ENCODE data around the gene MCEMP1. TPM values are rescaled to one million over a fixed set of nuclear protein-coding genes. Genes with fewer than 3 reads are reported as not detected.
"Not testable (repeated sequence)": the region's sequence is repeated elsewhere in the genome, so short reads cannot be mapped to it uniquely, and the experiment has no call there.

MCEMP1 gene
- total RNA-seq, 1 donor from 2014 or later, result not detected

DNA sequence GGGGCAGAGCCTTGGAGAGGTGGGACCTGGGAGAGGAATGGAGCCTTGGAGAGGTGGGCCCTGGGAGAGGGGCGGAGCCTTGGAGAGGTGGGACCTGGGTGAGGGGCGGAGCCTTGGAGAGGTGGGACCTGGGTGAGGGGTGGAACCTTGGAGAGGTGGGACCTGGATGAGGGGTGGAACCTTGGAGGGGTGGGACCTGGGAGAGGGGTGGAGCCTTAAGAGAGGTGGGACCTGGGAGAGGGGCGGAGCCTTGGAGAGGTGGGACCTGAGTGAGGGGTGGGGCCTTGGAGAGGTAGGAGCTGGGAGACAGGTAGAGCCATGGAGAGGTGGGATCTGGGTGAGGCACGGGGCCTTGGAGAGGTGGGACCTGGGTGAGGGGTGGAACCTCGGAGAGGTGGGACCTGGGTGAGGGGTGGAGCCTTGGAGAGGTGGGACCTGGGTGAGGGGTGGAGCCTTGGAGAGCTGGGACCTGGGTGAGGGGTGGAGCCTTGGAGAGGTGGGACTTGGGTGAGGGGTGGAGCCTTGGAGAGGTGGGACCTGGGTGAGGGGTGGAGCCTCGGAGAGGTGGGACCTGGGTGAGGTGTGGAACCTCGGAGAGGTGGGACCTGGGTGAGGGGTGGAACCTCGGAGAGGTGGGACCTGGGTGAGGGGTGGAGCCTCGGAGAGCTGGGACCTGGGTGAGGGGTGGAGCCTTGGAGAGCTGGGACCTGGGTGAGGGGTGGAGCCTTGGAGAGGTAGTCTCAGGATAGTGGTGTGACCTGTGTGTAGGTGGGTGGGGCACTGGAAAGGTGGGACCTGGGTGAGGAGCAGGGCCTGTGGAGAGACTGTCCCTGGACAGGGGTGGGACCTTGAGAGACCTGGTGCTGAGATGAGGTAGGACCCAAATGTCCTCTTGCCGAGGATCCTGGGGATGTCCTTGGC lies 33.0 kb upstream of the MCEMP1 start:
- not testable (repeated sequence) for H3K9me3 ChIP-seq (ENCODE audit: control insufficient read depth in 3 of 3, low read length in 3 of 3); H3K4me3 ChIP-seq (ENCODE audit: low read length in 3 of 3); H3K36me3 ChIP-seq (ENCODE audit: control insufficient read depth in 3 of 3, insufficient read depth in 3 of 3, low read length in 3 of 3); H3K27ac ChIP-seq (ENCODE audit: low read depth, low read length); H3K4me1 ChIP-seq (ENCODE audit: control insufficient read depth in 3 of 3, insufficient read depth in 3 of 3, low read length in 3 of 3); H3K9ac ChIP-seq (ENCODE audit: low read depth in 1 of 3, low read length in 3 of 3)
- peaks cover 6 to 22% (median 13%) of the 10 kb centered on the region in 3 donors for H3K27me3 ChIP-seq (ENCODE audit: control insufficient read depth in 3 of 3, insufficient read depth in 3 of 3, low read length in 3 of 3)

DNA sequence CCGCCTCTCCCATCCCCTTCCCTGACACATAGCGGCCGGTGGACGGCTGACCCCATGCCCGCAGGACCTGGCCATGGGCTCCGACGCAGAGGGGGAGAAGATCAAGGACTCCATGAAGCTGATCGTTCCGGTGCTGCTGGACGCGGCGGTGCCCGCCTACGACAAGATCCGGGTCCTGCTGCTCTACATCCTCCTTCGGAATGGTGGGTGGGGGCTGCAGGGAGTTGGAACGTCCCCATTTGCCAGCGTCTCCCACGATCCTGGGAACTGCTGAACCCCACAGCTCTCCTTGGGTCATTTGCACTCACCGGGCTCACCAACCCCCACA lies 32.4 kb upstream of the MCEMP1 start:
- peaks cover 6 to 18% (median 10%) of the 10 kb centered on the region in 3 donors for H3K27me3 ChIP-seq (ENCODE audit: control insufficient read depth in 3 of 3, insufficient read depth in 3 of 3, low read length in 3 of 3)
- H3K9me3 ChIP-seq (ENCODE audit: control insufficient read depth in 3 of 3, low read length in 3 of 3), result no peaks in the 10 kb centered on the region

GRCh38 chr19:7645163-7645562 lies 31.7 kb upstream of the MCEMP1 start:
- H3K4me1 ChIP-seq (ENCODE audit: control insufficient read depth in 3 of 3, insufficient read depth in 3 of 3, low read length in 3 of 3), result no peaks in the 10 kb centered on the region
- H3K4me3 ChIP-seq (ENCODE audit: low read length in 3 of 3), result no peak overlapping the region
- H3K9ac ChIP-seq (ENCODE audit: low read depth in 1 of 3, low read length in 3 of 3), result no peak overlapping the region
- H3K36me3 ChIP-seq (ENCODE audit: control insufficient read depth in 3 of 3, insufficient read depth in 3 of 3, low read length in 3 of 3), result no peaks in the 10 kb centered on the region
- no peaks in the 10 kb centered on the region for H3K9me3 ChIP-seq (ENCODE audit: control insufficient read depth in 3 of 3, low read length in 3 of 3)
- H3K27ac ChIP-seq (ENCODE audit: low read depth, low read length), result no peak overlapping the region
- peaks cover 4 to 11% (median 6%) of the 10 kb centered on the region in 3 donors for H3K27me3 ChIP-seq (ENCODE audit: control insufficient read depth in 3 of 3, insufficient read depth in 3 of 3, low read length in 3 of 3)

More for the DNA sequence above, 32.4 kb upstream of the MCEMP1 start:
- Histone ChIP-seq H3K36me3 (ENCODE audit: control insufficient read depth in 3 of 3, insufficient read depth in 3 of 3, low read length in 3 of 3) (no peaks in the 10 kb centered on the region), H3K27ac (ENCODE audit: low read depth, low read length) (no peak overlapping the region), H3K4me3 (ENCODE audit: low read length in 3 of 3) (no peak overlapping the region), H3K9ac (ENCODE audit: low read depth in 1 of 3, low read length in 3 of 3) (no peak overlapping the region), H3K4me1 (ENCODE audit: control insufficient read depth in 3 of 3, insufficient read depth in 3 of 3, low read length in 3 of 3) (no peaks in the 10 kb centered on the region)

GRCh38 chr19:7645656-7646425 lies 31.0 kb upstream of the MCEMP1 start:
- Histone ChIP-seq H3K9me3 (ENCODE audit: control insufficient read depth in 3 of 3, low read length in 3 of 3) (no peaks in the 10 kb centered on the region), H3K36me3 (ENCODE audit: control insufficient read depth in 3 of 3, insufficient read depth in 3 of 3, low read length in 3 of 3) (no peaks in the 10 kb centered on the region), H3K27me3 (ENCODE audit: control insufficient read depth in 3 of 3, insufficient read depth in 3 of 3, low read length in 3 of 3) (peaks cover 0 to 9% (median 6%) of the 10 kb centered on the region in 3 donors), H3K27ac (ENCODE audit: low read depth, low read length) (no peak overlapping the region), H3K4me1 (ENCODE audit: control insufficient read depth in 3 of 3, insufficient read depth in 3 of 3, low read length in 3 of 3) (no peaks in the 10 kb centered on the region), H3K9ac (ENCODE audit: low read depth in 1 of 3, low read length in 3 of 3) (no peak overlapping the region), H3K4me3 (ENCODE audit: low read length in 3 of 3) (no peak overlapping the region)

- Histone ChIP-seq H3K27me3 (ENCODE audit: control insufficient read depth in 3 of 3, insufficient read depth in 3 of 3, low read length in 3 of 3) (peaks cover 0 to 9% (median 6%) of the 10 kb centered on the region in 3 donors), H3K36me3 (ENCODE audit: control insufficient read depth in 3 of 3, insufficient read depth in 3 of 3, low read length in 3 of 3) (no peaks in the 10 kb centered on the region), H3K9me3 (ENCODE audit: control insufficient read depth in 3 of 3, low read length in 3 of 3) (no peaks in the 10 kb centered on the region), H3K27ac (ENCODE audit: low read depth, low read length) (no peak overlapping the region), H3K9ac (ENCODE audit: low read depth in 1 of 3, low read length in 3 of 3) (no peak overlapping the region), H3K4me3 (ENCODE audit: low read length in 3 of 3) (no peak overlapping the region), H3K4me1 (ENCODE audit: control insufficient read depth in 3 of 3, insufficient read depth in 3 of 3, low read length in 3 of 3) (no peaks in the 10 kb centered on the region)
Measured at GRCh38 chr19:7646426-7646700, 30.5 kb upstream of the MCEMP1 start.

DNA sequence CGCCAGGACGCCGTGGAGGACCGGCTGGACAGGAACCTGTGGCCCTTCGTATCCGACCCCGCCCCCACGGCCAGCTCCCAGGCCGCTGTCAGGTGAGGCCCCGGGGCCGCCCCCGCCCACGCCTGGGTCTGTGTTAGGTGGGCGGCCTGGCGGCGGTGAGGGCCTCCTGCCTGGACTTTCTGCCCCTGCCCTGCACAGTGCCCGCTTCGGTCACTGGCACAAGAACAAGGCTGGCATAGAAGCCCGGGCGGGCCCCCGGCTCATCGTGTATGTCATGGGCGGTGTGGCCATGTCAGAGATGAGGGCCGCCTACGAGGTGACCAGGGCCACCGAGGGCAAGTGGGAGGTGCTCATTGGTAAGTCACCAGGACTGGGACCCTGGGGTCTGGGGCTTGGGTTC lies 29.7 kb upstream of the MCEMP1 start:
- no peaks in the 10 kb centered on the region for H3K36me3 ChIP-seq (ENCODE audit: control insufficient read depth in 3 of 3, insufficient read depth in 3 of 3, low read length in 3 of 3)
- peaks cover 0 to 6% (median 6%) of the 10 kb centered on the region in 3 donors for H3K27me3 ChIP-seq (ENCODE audit: control insufficient read depth in 3 of 3, insufficient read depth in 3 of 3, low read length in 3 of 3)
- H3K4me3 ChIP-seq (ENCODE audit: low read length in 3 of 3), result no peak overlapping the region

GRCh38 chr19:7648265-7649014 lies 28.4 kb upstream of the MCEMP1 start:
- Histone ChIP-seq H3K27me3 (ENCODE audit: control insufficient read depth in 3 of 3, insufficient read depth in 3 of 3, low read length in 3 of 3) (peaks cover 0 to 6% (median 6%) of the 10 kb centered on the region in 3 donors), H3K4me3 (ENCODE audit: low read length in 3 of 3) (no peak overlapping the region), H3K27ac (ENCODE audit: low read depth, low read length) (no peak overlapping the region), H3K4me1 (ENCODE audit: control insufficient read depth in 3 of 3, insufficient read depth in 3 of 3, low read length in 3 of 3) (peaks cover 3 to 9% (median 3%) of the 10 kb centered on the region in 3 donors), H3K9ac (ENCODE audit: low read depth in 1 of 3, low read length in 3 of 3) (no peak overlapping the region), H3K36me3 (ENCODE audit: control insufficient read depth in 3 of 3, insufficient read depth in 3 of 3, low read length in 3 of 3) (no peaks in the 10 kb centered on the region), H3K9me3 (ENCODE audit: control insufficient read depth in 3 of 3, low read length in 3 of 3) (no peaks in the 10 kb centered on the region)

More for the DNA sequence above, 29.7 kb upstream of the MCEMP1 start:
- no peak overlapping the region for H3K9ac ChIP-seq (ENCODE audit: low read depth in 1 of 3, low read length in 3 of 3)
- no peak overlapping the region for H3K27ac ChIP-seq (ENCODE audit: low read depth, low read length)
- no peaks in the 10 kb centered on the region for H3K9me3 ChIP-seq (ENCODE audit: control insufficient read depth in 3 of 3, low read length in 3 of 3)
- H3K4me1 ChIP-seq (ENCODE audit: control insufficient read depth in 3 of 3, insufficient read depth in 3 of 3, low read length in 3 of 3), result peaks cover under 1% of the 10 kb centered on the region in 3 donors

GRCh38 chr19:7650148-7650547 lies 26.7 kb upstream of the MCEMP1 start:
- Histone ChIP-seq H3K27ac (ENCODE audit: low read depth, low read length) (no peak overlapping the region), H3K27me3 (ENCODE audit: control insufficient read depth in 3 of 3, insufficient read depth in 3 of 3, low read length in 3 of 3) (peaks cover 0 to 4% (median 3%) of the 10 kb centered on the region in 3 donors), H3K9me3 (ENCODE audit: control insufficient read depth in 3 of 3, low read length in 3 of 3) (no peaks in the 10 kb centered on the region)

GRCh38 chr19:7652061-7652641 lies 24.7 kb upstream of the MCEMP1 start:
- Histone ChIP-seq H3K36me3 (ENCODE audit: control insufficient read depth in 3 of 3, insufficient read depth in 3 of 3, low read length in 3 of 3) (no peaks in the 10 kb centered on the region), H3K9ac (ENCODE audit: low read depth in 1 of 3, low read length in 3 of 3) (peak overlapping the region in 2 of 3 donors; percentile 66 to 80), H3K9me3 (ENCODE audit: control insufficient read depth in 3 of 3, low read length in 3 of 3) (no peaks in the 10 kb centered on the region), H3K27me3 (ENCODE audit: control insufficient read depth in 3 of 3, insufficient read depth in 3 of 3, low read length in 3 of 3) (no peaks in the 10 kb centered on the region), H3K4me3 (ENCODE audit: low read length in 3 of 3) (peak overlapping the region; percentile 4 to 69 (median 54)), H3K27ac (ENCODE audit: low read depth, low read length) (peak overlapping the region; percentile 51), H3K4me1 (ENCODE audit: control insufficient read depth in 3 of 3, insufficient read depth in 3 of 3, low read length in 3 of 3) (peaks cover 3 to 9% (median 3%) of the 10 kb centered on the region in 3 donors)

More at GRCh38 chr19:7650148-7650547, 26.7 kb upstream of the MCEMP1 start:
- H3K4me1 ChIP-seq (ENCODE audit: control insufficient read depth in 3 of 3, insufficient read depth in 3 of 3, low read length in 3 of 3), result peaks cover 3 to 9% (median 3%) of the 10 kb centered on the region in 3 donors
- no peak overlapping the region for H3K9ac ChIP-seq (ENCODE audit: low read depth in 1 of 3, low read length in 3 of 3)
- no peak overlapping the region for H3K4me3 ChIP-seq (ENCODE audit: low read length in 3 of 3)
- no peaks in the 10 kb centered on the region for H3K36me3 ChIP-seq (ENCODE audit: control insufficient read depth in 3 of 3, insufficient read depth in 3 of 3, low read length in 3 of 3)
